ENCODE results near the gene TMC7.

Gene TMC7

GRCh38 chr16:19077879-19078278, 94.1 kb downstream of the TMC7 start:
- no peak for TF ChIP-seq CTCF (conservative IDR thresholded peaks at IDR 0.05; ENCODE audit: control insufficient read depth, insufficient read depth, low read depth, low read length)
- no peak overlapping the region for H3K4me3 ChIP-seq (ENCODE audit: control insufficient read depth, low read depth, low read length)
- no peak for DNase-seq (ENCODE audit: low read depth)

- no peak overlapping the region for H3K4me3 ChIP-seq (ENCODE audit: control insufficient read depth, low read depth, low read length)
- no peak for DNase-seq (ENCODE audit: low read depth)
- TF ChIP-seq CTCF (conservative IDR thresholded peaks at IDR 0.05; ENCODE audit: control insufficient read depth, insufficient read depth, low read depth, low read length) = no peak
These were observed 99.9 kb downstream of the TMC7 start for GRCh38 chr16:19083670-19084069.

- no peak for TF ChIP-seq CTCF (conservative IDR thresholded peaks at IDR 0.05; ENCODE audit: control insufficient read depth, insufficient read depth, low read depth, low read length)
- no peak overlapping the region for H3K4me3 ChIP-seq (ENCODE audit: control insufficient read depth, low read depth, low read length)
- no peak for DNase-seq (ENCODE audit: low read depth)
These were observed 100.4 kb downstream of the TMC7 start for GRCh38 chr16:19084139-19084538.

GRCh38 chr16:19084879-19085278, 101.1 kb downstream of the TMC7 start:
- DNase-seq (ENCODE audit: low read depth) = no peak
- no peak for TF ChIP-seq CTCF (conservative IDR thresholded peaks at IDR 0.05; ENCODE audit: control insufficient read depth, insufficient read depth, low read depth, low read length)

GRCh38 chr16:19085679-19086200, 102.0 kb downstream of the TMC7 start:
- no peak for TF ChIP-seq CTCF (conservative IDR thresholded peaks at IDR 0.05; ENCODE audit: control insufficient read depth, insufficient read depth, low read depth, low read length)
- no peak overlapping the region for H3K4me3 ChIP-seq (ENCODE audit: control insufficient read depth, low read depth, low read length)
- peak; percentile 44 for DNase-seq (ENCODE audit: low read depth)

More at GRCh38 chr16:19084879-19085278, 101.1 kb downstream of the TMC7 start:
- no peak overlapping the region for H3K4me3 ChIP-seq (ENCODE audit: control insufficient read depth, low read depth, low read length)

GRCh38 chr16:19086322-19087199, 102.8 kb downstream of the TMC7 start:
- H3K4me3 ChIP-seq (ENCODE audit: control insufficient read depth, low read depth, low read length) = peak overlapping the region; percentile 58
- DNase-seq (ENCODE audit: low read depth) = peak; percentile 94

More at GRCh38 chr16:19086322-19087199, 102.8 kb downstream of the TMC7 start:
- TF ChIP-seq CTCF (conservative IDR thresholded peaks at IDR 0.05; ENCODE audit: control insufficient read depth, insufficient read depth, low read depth, low read length) = peak; percentile 71
